A549 (cell line): ENCODE measurements around the gene ZNF407. TPM values are rescaled to one million over a fixed set of nuclear protein-coding genes. Genes with fewer than 3 reads are reported as not detected.

ENCODE experiments used
- ATAC-seq, 2 experiments: fragments of 200-7000 bp in 1 of 2; fragments of >200 bp in 1 of 2; cut with Nextera tagmentation in 1 of 2; cut with Tn5 transposase in 1 of 2; 3 replicates each; pipeline versions ENCODE4 v1.8.0 to v1.9.1; 2018 to 2020; ENCODE audit warnings: mild to moderate bottlenecking in 1 of 2, moderate library complexity in 1 of 2
- CTCF ChIA-PET: fragments of 300-600 bp; sonication (Branson Sonifier 250); formaldehyde crosslinking; extraction: SDS; loops from one replicate; lab custom pipeline; 2021; ENCODE audit warnings: antibody characterized with exemption, inconsistent platforms; lab: Yijun Ruan, JAX
- POLR2A ChIA-PET: fragments of 350-600 bp; formaldehyde crosslinking; extraction: SDS; loops from one replicate; lab custom pipeline; 2021; ENCODE audit warnings: antibody characterized with exemption, inconsistent platforms; lab: Yijun Ruan, JAX
- DNase-seq, 2 experiments: peaks; one replicate each; pipeline versions ENCODE4 v3.0.0 to v3.0.0-alpha.2; 2011 to 2016; ENCODE audit warnings: low read depth in 1 of 2, low spot score in 1 of 2
- FAIRE-seq: peaks from 2 replicates; lab custom pipeline; 2011; peaks lifted over from hg19 to GRCh38; lab: Jason Lieb, UNC
- H3K27ac ChIP-seq, 2 experiments: fragments of >200 bp; sonication (Bioruptor Twin); formaldehyde crosslinking; 3 replicates each; pipeline ENCODE4 v1.5.1; 2016 to 2017
- H3K4me1 ChIP-seq: fragments of >200 bp; sonication (Bioruptor Twin); formaldehyde crosslinking; 3 replicates; pipeline ENCODE4 v1.6.1; 2016
- H3K4me2 ChIP-seq: fragments of >200 bp; sonication (Bioruptor Twin); formaldehyde crosslinking; 3 replicates; pipeline ENCODE4 v1.6.1; 2016
- H3K4me3 ChIP-seq: fragments of >200 bp; sonication (Bioruptor Twin); formaldehyde crosslinking; 3 replicates; pipeline ENCODE4 v1.5.1; 2016
- H3K9me3 ChIP-seq: fragments of >200 bp; sonication (Bioruptor Twin); formaldehyde crosslinking; 3 replicates; pipeline ENCODE4 v1.6.1; 2016
- BHLHE40 ChIP-seq: IDR thresholded peaks from 2 replicates; pipeline ENCODE4 v1.6.1; 2012; ENCODE audit warnings: low read depth, low read length, inconsistent platforms
- CHD2 ChIP-seq: fragments of 150-350 bp; IDR thresholded peaks from 2 replicates; pipeline ENCODE4 v1.6.1; 2014; ENCODE audit warnings: low read length; ENCODE audit not compliant: partially characterized antibody
- EP300 ChIP-seq, 2 experiments: fragments of >200 bp; sonication (Bioruptor Twin); formaldehyde crosslinking; IDR thresholded peaks; 2 replicates in 1 of 2; 3 replicates in 1 of 2; pipeline ENCODE4 v1.6.1; 2016 to 2017
- ESRRA ChIP-seq: fragments of 150-350 bp; IDR thresholded peaks from 2 replicates; pipeline ENCODE4 v1.6.1; 2014; ENCODE audit warnings: mild to moderate bottlenecking, low read length, borderline replicate concordance
- FOSB ChIP-seq: fragments of 250-450 bp; sonication (Bioruptor Pico); IDR thresholded peaks from 2 replicates; pipeline ENCODE4 v1.5.0; 2020; ENCODE audit warnings: mild to moderate bottlenecking, moderate library complexity
- FOXS1 ChIP-seq: fragments of 250-450 bp; sonication (Bioruptor Pico); IDR thresholded peaks from 2 replicates; pipeline ENCODE4 v1.5.0; 2020; ENCODE audit warnings: mild to moderate bottlenecking, moderate library complexity
- HOXA7 ChIP-seq: fragments of 250-450 bp; sonication (Bioruptor Pico); IDR thresholded peaks from 2 replicates; pipeline ENCODE4 v1.5.0; 2020; ENCODE audit warnings: mild to moderate bottlenecking, moderate library complexity
- KDM1A ChIP-seq: fragments of 200-600 bp; sonication (generic); IDR thresholded peaks from 2 replicates; pipeline ENCODE4 v1.6.1; 2016; ENCODE audit warnings: low read depth, mild to moderate bottlenecking
- KDM5A ChIP-seq: fragments of 200-600 bp; sonication (generic); IDR thresholded peaks from 2 replicates; pipeline ENCODE4 v1.6.1; 2016; ENCODE audit warnings: antibody characterized with exemption, mild to moderate bottlenecking
- NFE2L2 ChIP-seq: fragments of 150-350 bp; conservative IDR thresholded peaks from 2 replicates; pipeline ENCODE4 v1.6.1; 2014; ENCODE audit warnings: low read length
- NR3C1 ChIP-seq: fragments of >200 bp; sonication (Bioruptor Twin); formaldehyde crosslinking; IDR thresholded peaks from 3 replicates; pipeline ENCODE4 v1.6.1; 2017
- RNF2 ChIP-seq: fragments of 200-600 bp; sonication (generic); IDR thresholded peaks from 2 replicates; pipeline ENCODE4 v1.6.1; 2016; ENCODE audit warnings: low read depth, mild to moderate bottlenecking, antibody characterized with exemption, moderate library complexity, borderline replicate concordance
- SMC3 ChIP-seq: fragments of >200 bp; sonication (Bioruptor Twin); formaldehyde crosslinking; IDR thresholded peaks from 3 replicates; pipeline ENCODE4 v1.6.1; 2018; ENCODE audit warnings: inconsistent platforms
- TP53 ChIP-seq: fragments of 250-450 bp; sonication (Bioruptor Pico); IDR thresholded peaks from 2 replicates; pipeline ENCODE4 v1.5.0; 2021; ENCODE audit warnings: mild to moderate bottlenecking, moderate library complexity
- ZC3H11A ChIP-seq: fragments of 450-650 bp; IDR thresholded peaks from 2 replicates; pipeline ENCODE4 v1.6.1; 2014; ENCODE audit warnings: antibody characterized with exemption, mild to moderate bottlenecking
- WGBS: methylation state at CpG from one replicate; pipeline ENCODE4 v1.1.6; 2017; ENCODE audit errors: missing lambda C conversion rate; 5-methylcytosine and 5-hydroxymethylcytosine counted together
- polyA plus RNA-seq, 4 experiments: library from polyadenylated mRNA; depleted of rRNA in 3 of 4; stranded (reverse); fragments of >200 nt; fragmentation: RNase III in 1 of 4; extraction: RNeasy Plus Mini Kit Qiagen cat#74134 plus additional on column Dnase treatment in 1 of 4; gene quantifications; 2 replicates in 3 of 4; 3 replicates in 1 of 4; pipeline ENCODE4 v1.2.3, GENCODE V29; 2011 to 2017
- TF ChIP-seq, protein P1 (sequence below): IDR thresholded peaks from 2 replicates; pipeline ENCODE4 v1.6.1; 2012; ENCODE audit warnings: low read depth, borderline replicate concordance
- TF ChIP-seq, protein P2 (sequence below): fragments of >200 bp; sonication (Bioruptor Twin); formaldehyde crosslinking; IDR thresholded peaks from 2 replicates; pipeline ENCODE4 v1.6.1; 2016
- TF ChIP-seq, protein P3 (sequence below): fragments of >200 bp; sonication (Bioruptor Twin); formaldehyde crosslinking; IDR thresholded peaks from 3 replicates; pipeline ENCODE4 v1.6.1; 2016
- TF ChIP-seq, protein P4 (sequence below): fragments of 450-650 bp; IDR thresholded peaks from 2 replicates; pipeline ENCODE4 v1.6.1; 2014; ENCODE audit warnings: antibody characterized with exemption
- TF ChIP-seq, protein P5 (sequence below): fragments of 200-600 bp; sonication (generic); IDR thresholded peaks from 2 replicates; pipeline ENCODE4 v1.6.1; 2016; ENCODE audit warnings: antibody characterized with exemption, mild to moderate bottlenecking, moderate library complexity
- TF ChIP-seq, protein P6 (sequence below): fragments of >200 bp; sonication (Bioruptor Twin); formaldehyde crosslinking; IDR thresholded peaks from 3 replicates; pipeline ENCODE4 v1.5.1; 2016

The ZNF407 gene
- polyA plus RNA-seq, 2 of the 4 experiments (the other 2 are of a cell fraction), result 2.5 to 3.0 TPM

DNA sequence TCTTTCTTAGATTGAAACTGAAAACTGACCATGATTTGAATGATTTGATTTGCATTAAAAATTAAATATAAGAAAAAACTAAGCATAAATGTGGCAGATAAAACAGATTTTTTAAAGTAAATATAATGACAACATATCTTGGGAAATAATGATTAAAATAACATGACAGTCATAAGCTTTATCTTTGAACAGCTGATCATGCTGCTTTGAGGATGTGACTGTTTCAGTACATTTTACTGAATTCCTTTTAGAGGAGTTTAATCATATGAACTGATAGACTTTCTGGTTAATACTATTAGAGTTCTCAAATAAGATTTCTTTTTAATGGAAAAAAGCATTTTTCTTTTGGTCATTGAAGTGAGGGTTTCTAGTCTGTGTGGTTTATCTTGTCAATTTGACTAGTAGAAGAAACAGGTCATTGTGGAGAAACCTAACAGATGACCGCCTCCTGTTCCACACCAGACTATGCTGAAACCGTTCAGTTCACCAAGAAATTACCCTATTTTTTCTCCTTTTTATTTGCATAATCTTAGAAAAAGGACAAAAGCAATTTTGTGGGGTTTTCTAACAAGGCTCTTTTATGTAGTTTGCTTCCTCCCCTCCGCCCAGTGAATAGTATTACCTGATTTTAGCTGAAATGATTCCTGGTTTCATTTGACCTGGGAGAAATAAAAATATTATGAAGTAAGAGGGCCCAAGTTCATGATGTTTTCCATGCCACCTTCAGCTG lies 349.1 kb downstream of the ZNF407 start:
- ChIA-PET POLR2A (no interaction called here), CTCF (no interaction called here)
- FAIRE-seq (no peak), DNase-seq (no peak), ATAC-seq (no peak)
- 92% methylated on average over 3 of the region's 3 CpGs for WGBS
- TF ChIP-seq, protein P1, sequence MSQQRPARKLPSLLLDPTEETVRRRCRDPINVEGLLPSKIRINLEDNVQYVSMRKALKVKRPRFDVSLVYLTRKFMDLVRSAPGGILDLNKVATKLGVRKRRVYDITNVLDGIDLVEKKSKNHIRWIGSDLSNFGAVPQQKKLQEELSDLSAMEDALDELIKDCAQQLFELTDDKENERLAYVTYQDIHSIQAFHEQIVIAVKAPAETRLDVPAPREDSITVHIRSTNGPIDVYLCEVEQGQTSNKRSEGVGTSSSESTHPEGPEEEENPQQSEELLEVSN, result no peak
- TF ChIP-seq TP53 (CRISPR knock-in tag) (no peak), SMC3 (no peak)
- Histone ChIP-seq H3K4me3 (no peak overlapping the region), H3K4me2 (peak overlapping the region; percentile 57), H3K9me3 (no peaks in the 10 kb centered on the region), H3K27ac (no peak overlapping the region), H3K4me1 (peaks cover 43% of the 10 kb centered on the region)

DNA sequence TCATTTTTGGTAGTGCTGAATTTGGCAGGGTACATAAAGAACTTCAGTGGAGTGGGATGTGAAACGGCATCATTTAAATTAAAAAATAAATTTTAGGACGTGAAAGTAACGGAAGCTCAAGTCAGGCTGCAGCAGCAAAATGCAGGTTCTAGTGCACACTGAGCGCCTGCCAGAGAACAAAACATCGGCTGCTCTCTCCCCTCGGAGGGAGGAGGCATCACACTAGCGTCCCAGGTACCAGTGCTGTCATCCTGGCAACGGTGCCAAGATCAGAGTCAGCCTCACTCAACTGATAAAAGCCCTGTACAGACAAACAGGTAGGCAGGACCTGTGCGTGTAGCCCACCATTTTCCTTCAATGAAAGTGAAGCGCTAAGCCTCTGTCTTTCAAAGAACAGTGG lies 349.7 kb downstream of the ZNF407 start:
- no peaks in the 10 kb centered on the region for H3K9me3 ChIP-seq
- ATAC-seq, result no peak
- ChIA-PET CTCF (no interaction called here), POLR2A (no interaction called here)
- DNase-seq, result no peak
- TF ChIP-seq, protein P2, sequence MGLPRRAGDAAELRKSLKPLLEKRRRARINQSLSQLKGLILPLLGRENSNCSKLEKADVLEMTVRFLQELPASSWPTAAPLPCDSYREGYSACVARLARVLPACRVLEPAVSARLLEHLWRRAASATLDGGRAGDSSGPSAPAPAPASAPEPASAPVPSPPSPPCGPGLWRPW, result no peak
- TF ChIP-seq ZC3H11A (no peak), HOXA7 (CRISPR knock-in tag) (no peak), BHLHE40 (no peak), KDM5A (no peak), EP300 (IDR thresholded peaks at IDR 0.05) (no peak), NR3C1 (no peak), NFE2L2 (no peak), ESRRA (no peak), RNF2 (no peak), FOXS1 (CRISPR knock-in tag) (no peak), FOSB (CRISPR knock-in tag) (no peak), CHD2 (no peak), KDM1A (no peak)
- TF ChIP-seq, protein P3, sequence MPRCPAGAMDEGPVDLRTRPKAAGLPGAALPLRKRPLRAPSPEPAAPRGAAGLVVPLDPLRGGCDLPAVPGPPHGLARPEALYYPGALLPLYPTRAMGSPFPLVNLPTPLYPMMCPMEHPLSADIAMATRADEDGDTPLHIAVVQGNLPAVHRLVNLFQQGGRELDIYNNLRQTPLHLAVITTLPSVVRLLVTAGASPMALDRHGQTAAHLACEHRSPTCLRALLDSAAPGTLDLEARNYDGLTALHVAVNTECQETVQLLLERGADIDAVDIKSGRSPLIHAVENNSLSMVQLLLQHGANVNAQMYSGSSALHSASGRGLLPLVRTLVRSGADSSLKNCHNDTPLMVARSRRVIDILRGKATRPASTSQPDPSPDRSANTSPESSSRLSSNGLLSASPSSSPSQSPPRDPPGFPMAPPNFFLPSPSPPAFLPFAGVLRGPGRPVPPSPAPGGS, result no peak
- TF ChIP-seq, protein P4, sequence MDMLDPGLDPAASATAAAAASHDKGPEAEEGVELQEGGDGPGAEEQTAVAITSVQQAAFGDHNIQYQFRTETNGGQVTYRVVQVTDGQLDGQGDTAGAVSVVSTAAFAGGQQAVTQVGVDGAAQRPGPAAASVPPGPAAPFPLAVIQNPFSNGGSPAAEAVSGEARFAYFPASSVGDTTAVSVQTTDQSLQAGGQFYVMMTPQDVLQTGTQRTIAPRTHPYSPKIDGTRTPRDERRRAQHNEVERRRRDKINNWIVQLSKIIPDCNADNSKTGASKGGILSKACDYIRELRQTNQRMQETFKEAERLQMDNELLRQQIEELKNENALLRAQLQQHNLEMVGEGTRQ, result no peak
- TF ChIP-seq, protein P5, sequence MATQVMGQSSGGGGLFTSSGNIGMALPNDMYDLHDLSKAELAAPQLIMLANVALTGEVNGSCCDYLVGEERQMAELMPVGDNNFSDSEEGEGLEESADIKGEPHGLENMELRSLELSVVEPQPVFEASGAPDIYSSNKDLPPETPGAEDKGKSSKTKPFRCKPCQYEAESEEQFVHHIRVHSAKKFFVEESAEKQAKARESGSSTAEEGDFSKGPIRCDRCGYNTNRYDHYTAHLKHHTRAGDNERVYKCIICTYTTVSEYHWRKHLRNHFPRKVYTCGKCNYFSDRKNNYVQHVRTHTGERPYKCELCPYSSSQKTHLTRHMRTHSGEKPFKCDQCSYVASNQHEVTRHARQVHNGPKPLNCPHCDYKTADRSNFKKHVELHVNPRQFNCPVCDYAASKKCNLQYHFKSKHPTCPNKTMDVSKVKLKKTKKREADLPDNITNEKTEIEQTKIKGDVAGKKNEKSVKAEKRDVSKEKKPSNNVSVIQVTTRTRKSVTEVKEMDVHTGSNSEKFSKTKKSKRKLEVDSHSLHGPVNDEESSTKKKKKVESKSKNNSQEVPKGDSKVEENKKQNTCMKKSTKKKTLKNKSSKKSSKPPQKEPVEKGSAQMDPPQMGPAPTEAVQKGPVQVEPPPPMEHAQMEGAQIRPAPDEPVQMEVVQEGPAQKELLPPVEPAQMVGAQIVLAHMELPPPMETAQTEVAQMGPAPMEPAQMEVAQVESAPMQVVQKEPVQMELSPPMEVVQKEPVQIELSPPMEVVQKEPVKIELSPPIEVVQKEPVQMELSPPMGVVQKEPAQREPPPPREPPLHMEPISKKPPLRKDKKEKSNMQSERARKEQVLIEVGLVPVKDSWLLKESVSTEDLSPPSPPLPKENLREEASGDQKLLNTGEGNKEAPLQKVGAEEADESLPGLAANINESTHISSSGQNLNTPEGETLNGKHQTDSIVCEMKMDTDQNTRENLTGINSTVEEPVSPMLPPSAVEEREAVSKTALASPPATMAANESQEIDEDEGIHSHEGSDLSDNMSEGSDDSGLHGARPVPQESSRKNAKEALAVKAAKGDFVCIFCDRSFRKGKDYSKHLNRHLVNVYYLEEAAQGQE, result no peak
- TF ChIP-seq, protein P6, sequence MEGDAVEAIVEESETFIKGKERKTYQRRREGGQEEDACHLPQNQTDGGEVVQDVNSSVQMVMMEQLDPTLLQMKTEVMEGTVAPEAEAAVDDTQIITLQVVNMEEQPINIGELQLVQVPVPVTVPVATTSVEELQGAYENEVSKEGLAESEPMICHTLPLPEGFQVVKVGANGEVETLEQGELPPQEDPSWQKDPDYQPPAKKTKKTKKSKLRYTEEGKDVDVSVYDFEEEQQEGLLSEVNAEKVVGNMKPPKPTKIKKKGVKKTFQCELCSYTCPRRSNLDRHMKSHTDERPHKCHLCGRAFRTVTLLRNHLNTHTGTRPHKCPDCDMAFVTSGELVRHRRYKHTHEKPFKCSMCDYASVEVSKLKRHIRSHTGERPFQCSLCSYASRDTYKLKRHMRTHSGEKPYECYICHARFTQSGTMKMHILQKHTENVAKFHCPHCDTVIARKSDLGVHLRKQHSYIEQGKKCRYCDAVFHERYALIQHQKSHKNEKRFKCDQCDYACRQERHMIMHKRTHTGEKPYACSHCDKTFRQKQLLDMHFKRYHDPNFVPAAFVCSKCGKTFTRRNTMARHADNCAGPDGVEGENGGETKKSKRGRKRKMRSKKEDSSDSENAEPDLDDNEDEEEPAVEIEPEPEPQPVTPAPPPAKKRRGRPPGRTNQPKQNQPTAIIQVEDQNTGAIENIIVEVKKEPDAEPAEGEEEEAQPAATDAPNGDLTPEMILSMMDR, result no peak
- 94% methylated on average over 10 of the region's 10 CpGs for WGBS
- H3K4me1 ChIP-seq, result peaks cover 47% of the 10 kb centered on the region
- no peak overlapping the region for H3K4me3 ChIP-seq
- no peak overlapping the region for H3K4me2 ChIP-seq
- no peak overlapping the region for H3K27ac ChIP-seq
- no peak for FAIRE-seq
